ENCODE data around the gene UNG.

The UNG gene

DNA sequence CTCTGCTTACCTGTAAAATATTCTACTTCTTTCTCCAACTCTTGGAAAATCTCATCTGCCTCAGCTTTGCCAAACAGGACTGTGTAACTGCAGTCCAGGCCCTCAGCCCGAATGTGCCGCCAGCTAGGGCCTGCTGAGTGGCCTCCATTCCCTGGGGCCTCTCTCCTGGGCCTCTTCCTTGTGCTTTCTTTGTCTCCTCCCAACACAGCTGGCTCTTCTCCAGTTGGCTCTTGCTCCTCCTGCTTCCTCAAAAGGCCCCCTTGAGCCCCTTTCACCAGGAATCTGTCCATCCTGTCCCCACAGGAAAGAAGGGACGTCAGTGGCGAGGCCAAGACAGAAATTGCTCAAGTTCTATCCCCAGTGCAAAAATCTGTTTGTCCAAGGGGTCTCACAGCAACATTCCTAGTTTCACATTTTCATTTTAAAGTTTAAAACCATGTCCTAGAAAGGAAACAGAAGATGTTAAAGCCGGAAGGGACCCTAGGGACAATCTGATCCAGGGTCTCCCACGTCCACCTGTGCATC lies 4.8 kb upstream of the UNG start:
- DNase-seq, result no peak

DNA sequence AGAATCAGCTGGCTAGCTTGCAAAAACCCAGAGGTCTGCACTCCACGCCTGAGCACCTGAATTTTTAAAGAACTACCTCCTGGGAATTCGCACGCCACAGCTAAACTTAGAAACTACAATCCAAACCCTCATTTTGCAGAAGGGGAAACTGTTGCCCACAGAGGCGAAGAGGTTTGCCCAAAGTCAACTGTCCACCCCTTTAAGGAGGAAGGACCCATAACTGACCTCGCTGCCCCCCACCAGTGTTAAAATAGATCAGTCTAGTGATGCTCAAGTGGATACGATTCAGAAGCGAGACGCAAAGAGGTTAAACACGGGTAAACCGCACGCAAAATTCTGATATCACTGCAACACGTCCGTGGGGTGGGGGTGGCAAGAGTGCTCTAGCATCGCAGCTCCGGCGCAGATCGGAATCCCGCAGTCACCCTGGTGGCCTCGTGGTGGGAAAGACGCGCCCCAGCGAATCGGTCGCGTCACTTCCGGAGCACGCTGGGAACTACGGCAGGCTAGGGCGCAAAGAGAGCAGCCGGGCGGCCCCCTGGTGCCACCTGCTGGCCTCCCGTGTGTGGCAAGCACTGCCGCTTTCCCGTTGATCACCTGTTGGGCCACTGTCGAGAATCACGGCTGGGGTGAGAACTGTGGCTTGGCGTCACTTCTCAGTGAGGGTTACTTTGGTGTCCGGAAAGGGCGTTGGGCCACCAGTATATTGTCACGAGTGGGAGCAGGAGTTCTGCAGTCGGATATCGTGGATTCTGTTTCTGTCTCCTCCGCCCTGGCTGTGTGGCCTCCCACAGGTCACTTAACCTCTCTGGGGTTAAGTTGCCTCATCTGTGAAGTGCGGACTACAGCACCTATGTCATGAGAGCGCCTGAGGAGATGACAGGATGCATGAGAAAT lies 4.1 kb upstream of the UNG start, which contains the start of gene ALKBH2:
Gene ALKBH2 (minus strand): TSS at position 451 of the 897 bp plus-strand sequence. CDS start 686 bp downstream, outside the sequence.
- peak; percentile 96 for DNase-seq

DNA sequence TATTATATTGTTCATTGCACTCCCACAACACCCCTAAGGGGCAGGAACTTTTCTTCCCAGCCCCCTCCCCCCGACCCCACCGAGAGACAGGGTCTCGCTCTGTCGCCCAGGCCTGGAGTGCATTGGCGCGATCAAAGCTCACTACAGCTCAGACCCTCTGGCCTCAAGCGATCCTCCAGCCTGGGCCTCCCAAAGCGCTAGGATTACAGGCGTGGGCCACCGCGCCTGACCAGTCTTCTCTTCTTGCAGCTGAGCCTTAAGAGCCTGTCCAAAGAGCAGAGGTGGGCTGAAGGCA lies 310 bp upstream of the UNG start:
- DNase-seq, result no peak

DNA sequence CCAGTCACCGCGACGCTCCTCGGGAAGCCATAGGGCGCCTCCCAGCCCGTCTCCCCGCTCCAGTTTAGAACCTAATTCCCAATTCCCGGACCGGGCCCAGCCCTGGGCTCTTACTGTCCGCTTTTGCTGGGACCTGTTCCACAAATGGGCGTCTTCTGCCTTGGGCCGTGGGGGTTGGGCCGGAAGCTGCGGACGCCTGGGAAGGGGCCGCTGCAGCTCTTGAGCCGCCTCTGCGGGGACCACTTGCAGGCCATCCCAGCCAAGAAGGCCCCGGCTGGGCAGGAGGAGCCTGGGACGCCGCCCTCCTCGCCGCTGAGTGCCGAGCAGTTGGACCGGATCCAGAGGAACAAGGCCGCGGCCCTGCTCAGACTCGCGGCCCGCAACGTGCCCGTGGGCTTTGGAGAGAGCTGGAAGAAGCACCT lies 797 bp downstream of the UNG start:
- DNase-seq, result no peak

DNA sequence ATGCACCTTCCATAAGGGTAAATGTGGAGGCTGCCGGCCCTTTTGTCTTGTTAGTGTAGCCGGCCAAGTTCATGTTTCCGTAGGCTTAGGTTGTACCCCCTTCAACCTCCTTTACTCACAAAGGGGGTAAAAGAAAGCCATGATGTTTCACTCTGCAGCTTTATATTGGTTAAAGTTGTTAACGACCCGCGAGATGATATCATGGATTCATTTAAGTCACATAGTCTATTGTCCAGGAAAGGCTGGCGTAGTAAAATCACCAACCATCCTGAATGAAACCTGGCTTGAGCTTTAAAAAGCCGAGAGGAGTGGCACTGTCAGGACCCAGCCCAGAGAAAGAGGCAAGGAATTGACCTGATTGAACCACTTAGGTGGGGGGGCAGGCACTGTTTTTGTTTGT lies 1.3 kb downstream of the UNG start:
- no peak for DNase-seq

DNA sequence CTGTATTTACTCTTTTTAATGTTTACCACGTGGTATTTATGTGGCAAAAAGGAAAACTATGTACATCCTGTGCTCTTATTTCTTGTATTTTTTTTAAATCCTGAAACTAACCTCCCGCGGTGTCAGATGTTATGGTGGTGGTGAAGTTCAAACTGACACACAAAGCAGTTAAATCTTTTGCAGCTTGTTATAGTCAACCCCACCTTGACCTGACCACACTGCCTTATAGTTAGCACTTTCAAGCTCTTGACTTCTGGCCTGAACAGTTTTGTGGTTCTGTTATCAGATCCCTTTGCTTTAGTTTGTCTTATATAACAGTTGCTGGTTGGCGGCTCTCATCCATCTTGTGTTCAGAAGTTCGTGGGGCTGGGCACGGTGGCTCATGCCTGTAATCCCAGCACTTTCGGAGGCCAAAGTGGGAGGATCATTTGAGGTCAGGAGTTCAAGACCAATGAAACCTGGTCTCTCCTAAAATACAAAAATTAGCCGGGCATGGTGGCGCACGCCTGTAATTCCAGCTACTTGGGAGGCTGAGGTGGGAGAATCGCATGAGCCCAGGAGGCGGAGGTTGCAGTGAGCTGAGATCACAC lies 2.1 kb downstream of the UNG start:
- peak; percentile 5 for DNase-seq

DNA sequence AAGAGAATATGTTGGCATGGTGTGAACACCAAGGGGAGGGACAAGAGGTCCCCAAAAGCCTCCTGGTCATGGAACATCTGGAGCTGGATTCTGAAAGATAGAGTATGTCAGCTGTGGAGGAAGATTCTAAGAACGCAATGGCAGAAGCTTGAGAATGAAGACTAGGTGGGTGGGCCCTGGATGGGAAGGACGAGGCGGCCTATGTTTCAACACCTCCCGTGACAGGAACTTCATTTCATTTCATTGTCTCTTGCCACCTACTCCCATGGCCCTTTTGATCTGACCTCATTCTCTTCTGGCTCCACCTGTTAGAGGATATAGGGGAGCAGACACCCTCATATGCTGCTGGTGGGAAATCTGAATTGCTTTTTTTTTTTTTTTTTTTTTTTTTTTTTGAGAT lies 3.3 kb downstream of the UNG start:
- DNase-seq, result no peak

DNA sequence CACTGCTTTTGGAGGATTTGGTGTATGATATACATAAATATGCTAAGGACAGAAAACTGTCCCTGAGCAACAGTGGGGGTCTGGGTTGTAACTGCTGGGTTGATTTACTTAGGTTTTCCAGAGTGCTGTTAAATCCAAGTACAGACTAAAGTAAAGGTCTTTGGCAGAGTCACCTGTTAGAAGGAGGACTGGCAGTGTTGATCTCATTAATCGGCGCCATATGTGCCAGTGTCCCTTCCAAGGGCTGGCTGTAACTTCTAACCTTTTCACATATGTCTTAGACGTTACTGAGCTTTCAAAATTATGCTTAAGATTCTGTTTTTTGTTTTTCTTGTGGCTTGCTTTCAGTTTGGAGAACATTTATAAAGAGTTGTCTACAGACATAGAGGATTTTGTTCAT lies 5.1 kb downstream of the UNG start:
- DNase-seq, result no peak

DNA sequence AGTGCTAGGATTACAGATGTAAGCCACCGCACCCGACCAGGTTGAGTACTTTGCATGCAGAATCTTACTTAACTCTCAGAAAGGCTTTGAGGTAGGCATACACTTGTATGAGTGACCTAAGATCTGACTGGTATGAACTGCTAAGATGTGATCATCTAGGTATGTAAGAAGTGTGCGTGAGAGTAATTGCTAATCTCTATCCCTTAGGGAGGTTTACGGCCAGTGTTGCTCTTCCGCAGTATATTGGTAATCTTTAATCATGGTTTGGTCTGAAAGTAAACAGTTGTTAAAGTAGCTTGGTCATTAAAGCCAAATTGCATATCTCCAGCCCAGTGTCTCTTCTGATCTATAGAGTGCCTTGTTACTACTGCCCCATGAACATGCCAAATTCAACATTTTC lies 7.8 kb downstream of the UNG start:
- no peak for DNase-seq

DNA sequence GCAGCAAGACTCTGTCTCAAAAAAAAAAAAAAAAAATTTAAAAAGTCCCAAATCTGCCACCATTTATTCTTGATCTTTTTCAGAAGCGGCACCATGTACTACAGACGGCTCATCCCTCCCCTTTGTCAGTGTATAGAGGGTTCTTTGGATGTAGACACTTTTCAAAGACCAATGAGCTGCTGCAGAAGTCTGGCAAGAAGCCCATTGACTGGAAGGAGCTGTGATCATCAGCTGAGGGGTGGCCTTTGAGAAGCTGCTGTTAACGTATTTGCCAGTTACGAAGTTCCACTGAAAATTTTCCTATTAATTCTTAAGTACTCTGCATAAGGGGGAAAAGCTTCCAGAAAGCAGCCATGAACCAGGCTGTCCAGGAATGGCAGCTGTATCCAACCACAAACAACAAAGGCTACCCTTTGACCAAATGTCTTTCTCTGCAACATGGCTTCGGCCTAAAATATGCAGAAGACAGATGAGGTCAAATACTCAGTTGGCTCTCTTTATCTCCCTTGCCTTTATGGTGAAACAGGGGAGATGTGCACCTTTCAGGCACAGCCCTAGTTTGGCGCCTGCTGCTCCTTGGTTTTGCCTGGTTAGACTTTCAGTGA lies 12.5 kb downstream of the UNG start:
- no peak for DNase-seq

DNA sequence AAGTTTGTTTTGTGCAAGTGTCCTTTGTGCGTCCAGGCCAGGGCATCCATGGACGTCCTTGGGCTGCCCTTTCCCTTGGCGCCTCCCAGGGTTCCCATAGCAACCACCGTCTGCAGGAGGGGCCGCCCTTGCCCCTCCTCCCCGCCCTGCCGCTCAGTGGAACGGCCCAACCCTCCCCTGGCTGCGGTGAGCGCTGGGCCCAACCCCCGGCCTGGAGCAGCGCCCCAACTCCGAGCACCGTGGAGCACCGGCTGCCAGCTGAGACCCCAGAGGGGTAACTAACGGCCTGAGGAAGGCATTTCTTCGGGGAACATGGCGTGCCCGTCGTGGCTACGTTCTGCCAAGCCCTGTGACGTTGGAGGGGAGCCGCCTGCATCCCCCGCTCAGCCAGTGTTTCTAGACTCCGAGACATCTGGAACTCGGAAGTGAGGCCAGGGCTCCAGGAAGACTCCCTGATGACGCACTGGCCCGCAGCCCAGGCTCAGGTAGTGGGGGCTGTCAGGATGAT lies 13.6 kb downstream of the UNG start:
- DNase-seq, result peak; percentile 70

DNA sequence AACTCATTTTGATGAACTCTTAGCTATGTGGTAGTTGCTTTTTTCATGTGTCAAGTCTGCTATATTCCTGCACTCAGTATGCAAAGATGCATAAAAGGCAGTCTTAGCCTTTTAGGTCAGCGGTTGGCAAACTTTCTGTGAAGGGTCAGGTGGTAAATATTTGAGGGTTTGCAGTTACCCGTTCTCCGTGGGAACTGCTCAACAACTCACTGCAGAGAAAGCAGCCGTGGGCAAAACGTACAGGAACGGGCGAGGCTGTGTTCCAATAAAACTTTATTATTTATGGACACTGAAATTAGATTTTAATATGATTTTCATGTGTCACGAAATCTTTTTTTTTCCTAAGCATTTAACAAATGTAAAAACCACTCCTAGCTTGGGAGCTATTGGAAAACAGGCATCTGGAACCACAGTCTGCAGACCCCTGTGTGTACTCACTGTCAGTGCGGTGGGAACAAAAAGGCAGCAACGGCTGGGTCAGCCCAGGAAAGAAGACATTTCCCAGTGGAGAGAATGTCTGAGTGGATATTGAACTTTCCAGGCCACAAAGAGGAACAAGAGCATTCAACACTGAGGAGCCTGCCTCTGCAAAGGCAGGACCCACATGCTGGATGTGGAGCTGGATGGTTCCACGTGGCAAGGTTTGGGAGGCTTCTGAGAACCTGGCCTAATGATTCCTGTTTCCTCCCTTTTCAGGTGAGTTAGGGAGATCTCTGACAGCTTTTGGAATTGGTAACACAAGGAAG lies 15.5 kb downstream of the UNG start:
- no peak for DNase-seq

DNA sequence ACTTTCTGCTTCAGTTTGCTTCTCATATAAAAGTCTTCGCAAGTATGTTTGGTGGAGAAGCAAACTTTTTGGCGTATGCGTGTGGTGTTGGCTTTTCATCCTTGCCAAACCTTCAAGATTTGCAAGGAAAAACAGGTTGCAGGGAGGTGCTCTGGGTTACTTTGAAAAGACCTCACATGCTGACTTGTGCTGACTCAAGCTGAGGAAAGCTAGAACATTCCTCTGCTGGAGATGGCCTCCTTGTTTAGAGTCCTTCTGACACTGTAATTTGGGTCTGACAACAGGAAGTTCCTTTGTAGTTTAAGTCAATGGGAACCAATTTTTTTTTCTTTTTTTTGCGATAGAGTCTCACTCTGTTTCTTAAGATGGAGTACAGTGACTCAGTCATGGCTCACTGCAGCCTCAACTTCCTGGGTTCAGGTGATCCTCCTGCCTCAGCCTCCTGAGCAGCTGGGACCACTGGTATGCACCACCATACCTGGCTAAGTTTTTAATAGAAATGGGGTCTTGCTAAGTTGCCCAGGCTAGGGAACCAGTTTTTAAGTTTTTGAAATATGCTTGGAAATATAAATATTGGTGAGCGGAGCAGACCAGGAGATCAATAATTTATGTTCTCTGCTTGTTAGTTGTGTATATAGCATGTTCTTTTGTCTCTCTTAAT lies 16.4 kb downstream of the UNG start:
- DNase-seq, result no peak

DNA sequence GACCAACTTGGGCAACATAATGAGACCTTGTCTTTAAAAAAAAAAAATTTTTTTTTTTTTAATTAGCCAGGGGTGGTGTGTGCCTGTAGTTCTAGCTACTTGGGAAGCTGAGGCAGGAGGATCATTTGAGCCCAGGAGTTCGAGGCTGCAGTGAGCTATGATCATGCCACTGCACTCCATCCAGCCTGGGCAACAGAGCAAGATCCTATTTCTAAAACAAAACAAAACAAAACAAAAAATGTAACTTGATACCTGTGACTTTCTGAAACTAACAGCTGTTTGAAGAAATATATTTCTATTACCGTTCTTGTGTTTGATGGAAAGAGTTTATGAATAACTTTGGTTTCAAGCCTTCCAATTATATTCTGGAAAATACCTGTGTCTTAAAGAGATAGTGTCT lies 17.2 kb downstream of the UNG start:
- no peak for DNase-seq

DNA sequence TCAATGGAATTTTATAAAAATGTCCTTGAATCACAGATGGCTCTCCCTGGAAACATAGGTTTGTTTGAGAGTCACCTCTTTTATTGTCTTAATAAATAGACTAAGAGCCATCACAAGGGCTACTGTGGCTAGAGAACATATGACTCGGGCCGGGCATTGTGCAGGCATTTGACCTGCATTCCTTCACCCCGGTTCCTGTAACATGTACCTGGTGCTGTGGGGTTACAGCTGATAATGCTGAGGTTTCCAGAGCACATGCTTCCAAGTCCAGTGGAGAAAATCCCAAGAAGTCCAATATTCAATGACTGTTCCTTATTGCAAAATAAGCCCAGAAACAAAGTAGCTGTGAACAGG lies 18.0 kb downstream of the UNG start:
- DNase-seq, result no peak

DNA sequence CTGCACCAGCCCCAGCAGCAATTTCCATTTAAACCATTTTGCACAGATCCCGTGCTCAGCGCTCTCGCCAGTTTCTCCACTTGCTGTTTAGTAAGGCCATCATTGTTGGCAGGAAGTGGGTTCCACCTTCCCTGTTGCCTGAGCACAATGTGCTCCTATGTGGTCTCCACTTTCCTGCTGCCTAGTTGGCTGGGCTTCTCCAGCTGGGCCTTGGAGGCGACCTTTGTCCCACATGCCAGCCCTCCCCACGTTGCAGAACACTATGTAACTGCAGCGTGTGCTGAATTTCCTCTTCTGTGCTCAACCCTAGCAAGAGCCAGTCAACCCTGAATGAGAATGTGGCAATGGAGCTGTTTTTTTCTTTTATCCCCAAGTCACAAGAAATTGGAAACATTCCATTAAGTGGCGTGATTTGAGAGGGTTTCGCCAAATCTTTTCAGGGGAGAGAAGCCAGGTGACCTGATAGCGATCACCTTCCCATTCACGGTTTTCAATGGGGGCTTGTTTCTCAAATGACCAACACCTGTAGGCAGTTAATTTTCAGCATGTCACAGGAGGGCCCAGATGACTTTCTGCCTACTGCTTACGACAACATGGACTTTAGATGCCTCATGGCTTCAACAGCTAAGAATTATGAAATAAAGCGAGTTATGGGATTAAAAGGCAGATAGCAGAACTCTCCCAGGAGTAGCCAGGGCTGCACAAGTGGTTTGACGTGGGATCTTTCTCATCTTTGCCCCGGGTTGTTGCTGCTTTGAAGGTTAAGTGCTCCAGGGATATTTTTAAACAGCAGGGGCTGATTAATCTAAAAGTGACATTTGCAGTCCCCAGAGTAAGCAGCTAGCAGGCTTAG lies 18.6 kb downstream of the UNG start, which contains the start of gene ACACB:
Gene ACACB (plus strand): TSS at position 830 of the 853 bp plus-strand sequence. CDS start 22,819 bp downstream, outside the sequence.
- no peak for DNase-seq

DNA sequence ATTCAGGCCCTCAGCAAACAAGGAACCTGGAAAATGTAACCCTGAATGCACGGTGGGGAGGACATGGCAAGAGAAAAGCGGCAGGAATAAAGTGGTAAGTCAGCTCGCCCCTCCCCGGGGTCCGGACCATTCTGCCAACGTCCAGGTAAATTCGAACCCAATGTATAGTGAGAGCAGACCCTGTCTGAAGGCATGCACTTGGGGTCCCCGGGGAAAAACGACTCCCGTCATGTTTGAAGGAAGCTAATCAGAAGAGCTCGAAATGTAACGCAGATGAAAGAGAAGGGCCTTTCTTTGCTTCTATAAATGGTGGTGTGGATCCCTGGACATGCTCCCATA lies 19.2 kb downstream of the UNG start:
- DNase-seq, result no peak

DNA sequence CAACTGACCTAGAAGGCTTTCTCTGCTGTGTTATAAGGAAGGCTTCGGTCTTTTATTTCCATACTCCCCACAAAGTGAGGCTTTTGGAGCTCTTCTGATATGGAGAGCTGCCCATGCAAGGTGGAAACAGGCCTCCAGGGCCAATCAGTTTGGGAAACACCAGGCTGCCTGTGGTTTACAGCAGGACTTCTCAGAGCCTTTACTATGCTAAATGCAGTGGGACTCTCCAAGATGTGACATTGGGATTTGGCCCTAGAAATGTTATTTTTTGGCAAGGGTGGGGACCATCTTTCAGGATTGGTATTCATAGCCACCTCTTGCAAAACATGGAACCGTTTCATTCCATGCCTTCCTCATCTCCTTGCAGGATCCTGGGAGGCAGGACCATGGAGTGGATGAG lies 22.7 kb downstream of the UNG start:
- DNase-seq, result no peak

DNA sequence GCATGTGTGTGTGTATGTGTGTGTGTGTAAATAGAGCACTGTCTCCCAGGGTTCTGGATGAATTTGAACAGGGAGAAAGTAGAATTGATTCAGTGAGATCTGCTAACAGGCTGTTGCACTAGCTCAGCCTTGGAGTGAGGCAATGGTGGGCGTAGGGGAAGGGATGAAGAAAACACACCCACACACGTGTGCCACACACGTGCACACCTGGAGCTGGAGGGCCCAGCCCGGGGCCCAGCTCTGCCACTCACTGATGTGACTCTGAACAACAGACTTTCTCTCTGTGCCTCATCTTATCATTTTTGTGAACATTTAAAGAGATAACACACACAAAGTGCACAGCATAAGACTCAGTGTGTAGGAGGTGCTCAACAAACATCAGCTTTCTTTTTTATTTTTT lies 23.2 kb downstream of the UNG start:
- no peak for DNase-seq

DNA sequence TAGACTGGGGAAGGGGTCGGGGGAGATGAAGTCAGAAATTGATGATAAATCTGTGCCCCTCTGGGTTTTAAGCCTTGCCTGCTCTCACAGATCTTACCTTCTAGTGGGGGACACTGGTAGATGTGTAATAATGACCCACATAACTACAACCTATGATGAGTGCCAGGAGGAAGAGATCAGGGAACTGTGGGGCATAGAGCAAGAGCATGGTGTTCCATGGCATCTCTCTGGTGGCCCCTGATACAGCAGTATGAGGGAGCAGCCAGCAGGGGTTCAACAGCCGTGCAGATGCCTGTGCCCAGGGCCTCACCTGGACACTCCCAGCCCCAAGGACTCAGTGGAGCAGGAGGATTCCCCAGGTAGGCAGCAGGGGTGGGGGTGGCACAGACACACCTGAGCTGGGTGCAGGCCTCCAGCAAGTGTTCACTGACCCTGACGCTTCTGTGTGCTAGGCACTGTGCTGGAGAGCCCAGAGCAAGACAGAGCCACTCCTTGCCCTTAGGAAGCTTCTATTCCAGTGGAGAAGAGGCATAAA lies 24.0 kb downstream of the UNG start:
- no peak for DNase-seq

All from CD4-positive, alpha-beta T cell treated with Interleukin-6 for 4 hours (primary cell).